Stimulated activated CD4-positive, alpha-beta T cell treated with anti-CD3 and anti-CD28 coated beads, TNF-alpha, amount 100 ng/mL, for 24 hours (primary cell): ENCODE results near the gene WDR93.

Experiments used
- DNase-seq, 3 experiments: peaks; one replicate each; pipeline ENCODE4 v3.0.0-alpha.2; 2020; ENCODE audit warnings: low read depth in 3 of 3

The WDR93 gene

GRCh38 chr15:89690276-89691218 is at the start of gene WDR93, which contains the start of gene PEX11A:
Gene WDR93 (plus strand): TSS chr15:89690811. CDS start chr15:89701747, 10,936 bp downstream.
Gene PEX11A (minus strand): TSS chr15:89690754. CDS start chr15:89690632, 122 bp downstream.
- DNase-seq: peak; percentile 57 to 78 (median 64)

DNA sequence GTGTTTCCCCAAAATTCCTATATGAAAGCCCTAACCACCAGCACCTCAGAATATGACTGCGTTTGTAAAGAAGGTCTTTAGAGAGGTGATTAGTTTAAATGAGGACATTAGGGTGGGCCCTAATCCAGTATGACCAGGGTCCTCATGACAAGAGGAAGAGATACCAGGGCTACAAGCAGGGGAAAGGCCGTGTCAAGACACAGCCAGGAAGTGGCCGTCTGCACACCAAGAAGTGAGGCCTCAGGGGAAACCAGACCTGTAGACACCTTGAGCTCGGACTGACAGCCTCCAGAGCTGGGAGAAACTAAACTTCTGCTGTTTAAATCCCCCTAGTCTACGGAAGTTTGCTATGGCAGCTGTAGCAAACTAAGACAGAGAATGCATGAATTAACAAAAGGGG is 49.6 kb upstream of the WDR93 start:
- no peak for DNase-seq

DNA sequence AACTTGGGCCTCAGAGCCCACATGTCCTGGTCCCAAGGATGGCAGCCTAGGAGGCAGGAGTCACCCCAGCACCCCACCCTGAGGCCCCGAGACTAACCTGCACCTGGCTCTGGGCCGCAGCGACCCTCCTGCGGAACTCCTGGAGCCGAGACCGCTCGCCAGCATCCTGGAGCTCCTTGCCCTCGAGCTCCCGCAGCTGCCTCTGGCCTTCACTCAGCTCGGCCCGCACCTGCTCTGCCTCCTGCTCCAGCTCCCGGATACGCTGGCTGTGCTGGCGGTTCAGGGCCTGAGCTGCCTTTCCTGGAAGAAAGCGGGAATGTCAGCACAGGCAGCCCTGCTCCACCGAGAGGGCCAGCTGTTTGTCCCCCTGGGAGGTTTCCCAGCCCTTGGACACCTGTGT is 48.5 kb upstream of the WDR93 start:
- DNase-seq: no peak

DNA sequence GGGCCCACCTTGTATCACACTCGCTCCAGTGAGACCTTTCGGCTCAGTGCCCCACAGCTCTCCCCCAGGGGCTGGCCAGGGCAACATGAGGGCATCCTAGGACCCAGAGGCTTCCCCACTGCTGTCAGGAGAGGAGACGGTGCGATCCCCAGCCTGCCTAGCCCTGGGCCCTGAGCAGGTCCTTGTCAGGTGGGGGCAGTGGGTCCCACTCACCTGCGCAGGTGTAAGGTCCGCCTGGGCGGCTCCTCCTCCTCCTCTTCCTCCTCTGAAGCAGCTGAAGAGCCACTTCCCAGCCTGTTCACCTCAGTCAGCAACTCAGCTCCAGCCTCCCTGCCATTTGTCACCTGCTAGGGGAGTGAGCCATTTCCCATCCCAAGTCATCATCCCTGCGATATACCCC is 44.9 kb upstream of the WDR93 start:
- no peak for DNase-seq

DNA sequence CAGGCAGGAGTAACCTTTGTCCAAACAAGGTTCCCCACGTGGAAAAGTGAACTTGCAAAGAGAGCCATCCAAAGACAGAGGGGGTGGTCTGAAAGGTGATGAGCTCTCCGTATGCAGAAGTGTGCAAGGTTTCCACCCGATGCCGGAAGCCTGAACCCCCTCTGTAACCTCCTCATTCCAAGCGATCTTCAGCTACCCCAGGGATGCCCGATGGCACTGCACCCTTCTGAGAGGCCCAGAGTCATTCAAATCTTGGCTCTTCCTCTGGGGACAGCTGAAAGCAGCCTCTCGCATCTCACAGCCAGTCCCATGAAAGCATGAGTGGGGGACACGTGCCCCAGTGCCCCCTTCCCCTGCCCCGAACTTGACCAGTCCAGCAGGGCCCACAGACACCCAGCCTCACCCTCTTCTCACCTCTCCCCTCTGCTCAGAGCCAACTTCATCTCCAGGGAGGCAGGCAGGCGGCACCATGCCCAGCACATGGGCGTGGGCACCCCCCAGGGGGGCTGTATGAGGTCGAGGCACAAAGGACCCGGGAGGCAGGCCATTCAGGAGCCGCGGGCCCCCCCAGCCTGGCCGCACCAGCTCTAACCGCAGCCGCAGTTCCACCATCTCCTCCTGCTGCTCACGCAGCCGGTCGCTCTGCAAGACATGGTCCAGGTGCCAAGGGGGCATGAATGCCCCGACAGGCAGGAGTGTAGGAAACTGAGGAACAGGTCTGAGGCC is 44.0 kb upstream of the WDR93 start:
- no peak for DNase-seq

DNA sequence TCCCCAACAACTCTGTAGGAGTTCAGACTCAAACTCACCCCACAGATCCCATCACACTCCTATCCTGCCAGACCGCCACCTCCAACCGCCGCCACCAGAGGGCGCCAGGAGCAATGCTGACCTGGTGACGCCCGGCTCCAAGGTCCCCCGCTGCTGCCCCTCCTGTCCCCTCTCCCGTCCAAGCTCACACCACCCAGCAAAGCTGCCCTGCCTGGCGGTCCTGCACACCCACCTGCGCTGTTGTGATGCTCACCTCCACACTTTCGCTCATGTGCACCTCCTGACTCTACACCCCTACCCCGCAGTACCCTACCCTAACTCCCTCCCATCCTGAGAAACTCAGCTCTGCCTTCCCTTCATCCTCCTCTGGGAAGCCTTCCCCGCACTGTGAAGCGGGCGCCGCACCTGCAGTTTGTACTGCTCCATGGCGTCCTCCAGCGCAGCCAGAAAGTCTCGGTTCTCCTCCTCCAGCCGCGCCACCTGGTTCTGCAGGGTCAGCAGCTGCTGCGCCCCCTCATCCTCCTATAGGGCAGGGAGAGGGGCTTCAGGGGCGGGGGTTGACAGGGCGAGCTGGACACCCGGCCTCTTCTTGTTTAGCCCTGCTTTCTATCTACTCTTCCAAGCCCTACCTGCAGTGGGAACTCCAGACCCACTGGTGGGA is 43.3 kb upstream of the WDR93 start:
- peak; percentile 22 to 73 (median 38) for DNase-seq

DNA sequence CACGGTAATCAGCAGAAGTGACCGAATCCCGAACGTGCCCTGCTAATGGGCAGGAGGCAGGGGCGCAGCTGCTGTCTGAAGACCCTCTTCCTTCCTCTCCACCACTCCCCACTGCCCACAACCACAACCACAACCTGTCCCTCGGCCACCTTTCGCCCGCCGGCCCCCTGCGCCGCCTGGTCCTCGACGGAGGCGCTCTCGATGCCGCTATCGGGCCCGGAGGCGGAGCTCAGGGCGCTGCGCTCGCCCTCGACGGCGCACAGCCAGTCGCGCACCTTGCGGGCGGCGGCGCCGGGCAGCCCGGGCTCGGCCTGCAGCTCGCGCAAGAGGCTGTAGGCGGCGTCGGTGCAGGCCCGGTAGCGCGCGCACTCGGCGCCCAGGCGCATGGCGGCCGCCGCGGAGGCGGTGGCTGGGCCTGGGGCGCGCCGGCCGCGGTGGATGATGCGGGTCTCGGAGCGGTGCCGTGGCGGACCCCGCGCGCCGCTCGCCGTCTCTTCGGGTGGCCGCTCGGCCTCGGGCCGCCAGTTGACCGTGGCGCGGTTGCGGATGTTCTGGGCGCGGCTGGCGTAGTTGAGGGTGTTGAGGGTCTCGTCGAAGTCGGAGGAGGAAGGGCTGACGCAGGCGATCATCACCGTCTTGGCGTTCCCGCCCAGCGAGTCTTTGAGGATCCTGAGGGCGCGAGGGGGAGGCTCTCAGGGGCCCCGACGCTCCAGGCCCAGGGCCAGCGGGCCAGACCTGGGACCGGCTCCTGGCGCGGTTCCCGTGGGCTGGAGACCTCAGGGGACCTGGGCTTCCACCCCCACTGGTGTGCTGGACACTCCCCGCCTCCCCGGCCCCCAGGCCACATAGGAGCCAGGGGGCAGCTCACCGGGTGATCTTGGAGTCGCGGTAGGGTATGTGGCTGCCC is 42.3 kb upstream of the WDR93 start:
- no peak for DNase-seq

- no peak for DNase-seq
Measured at GRCh38 chr15:89649013-89649625, 41.5 kb upstream of the WDR93 start.

DNA sequence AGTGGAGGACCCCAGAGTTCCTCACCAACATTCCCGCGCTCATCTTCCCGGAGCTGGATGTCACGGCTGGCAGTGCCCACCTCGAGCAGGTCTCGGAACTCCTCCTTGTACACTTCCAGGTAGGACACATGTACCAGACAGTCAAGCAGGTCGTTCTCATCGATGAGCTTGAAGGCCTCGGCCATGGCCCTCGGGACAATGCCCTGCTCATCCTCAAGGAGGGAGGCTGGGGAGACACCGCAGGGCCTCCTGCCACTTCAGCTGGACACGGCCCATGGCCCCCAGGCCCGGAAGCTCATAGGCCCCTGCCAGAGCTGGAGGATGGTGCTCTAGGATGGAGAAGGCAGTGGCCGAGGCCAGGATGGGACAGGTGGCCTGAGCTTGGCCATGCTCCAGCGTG is 40.9 kb upstream of the WDR93 start:
- DNase-seq: no peak

- no peak for DNase-seq
Measured at GRCh38 chr15:89652131-89652530, 38.5 kb upstream of the WDR93 start.

GRCh38 chr15:89652666-89653065 is 37.9 kb upstream of the WDR93 start:
- DNase-seq: no peak

- DNase-seq: no peak
Measured at GRCh38 chr15:89653578-89653977, 37.0 kb upstream of the WDR93 start.

DNA sequence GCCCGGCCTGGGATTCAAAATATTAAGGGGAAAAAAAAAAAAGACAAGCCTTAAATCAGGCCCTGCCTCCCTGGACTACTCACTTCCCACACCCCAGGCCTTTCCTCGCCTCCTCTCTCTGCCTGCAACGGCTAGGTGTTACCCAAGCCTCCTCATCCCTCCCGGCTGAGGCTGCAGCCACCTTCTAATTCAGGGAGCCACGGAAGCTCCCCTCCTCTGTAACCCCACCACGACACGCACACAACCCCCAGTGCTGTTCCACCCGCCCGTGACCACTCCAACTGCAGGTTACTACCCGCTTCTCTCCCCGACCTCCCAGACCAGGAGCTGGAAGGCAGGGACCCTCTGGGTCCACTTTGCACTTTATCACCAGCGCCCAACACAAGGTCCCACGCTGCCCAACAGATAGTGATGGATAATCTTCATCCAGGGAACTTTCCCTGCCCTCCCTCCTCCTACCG is 36.3 kb upstream of the WDR93 start:
- no peak for DNase-seq

GRCh38 chr15:89654847-89655805 is 35.5 kb upstream of the WDR93 start, which contains the start of gene KIF7:
Gene KIF7 (minus strand): TSS chr15:89655467. CDS start chr15:89652930, 2,537 bp downstream.
- peak in 1 of 3 experiments; percentile 27 for DNase-seq

DNA sequence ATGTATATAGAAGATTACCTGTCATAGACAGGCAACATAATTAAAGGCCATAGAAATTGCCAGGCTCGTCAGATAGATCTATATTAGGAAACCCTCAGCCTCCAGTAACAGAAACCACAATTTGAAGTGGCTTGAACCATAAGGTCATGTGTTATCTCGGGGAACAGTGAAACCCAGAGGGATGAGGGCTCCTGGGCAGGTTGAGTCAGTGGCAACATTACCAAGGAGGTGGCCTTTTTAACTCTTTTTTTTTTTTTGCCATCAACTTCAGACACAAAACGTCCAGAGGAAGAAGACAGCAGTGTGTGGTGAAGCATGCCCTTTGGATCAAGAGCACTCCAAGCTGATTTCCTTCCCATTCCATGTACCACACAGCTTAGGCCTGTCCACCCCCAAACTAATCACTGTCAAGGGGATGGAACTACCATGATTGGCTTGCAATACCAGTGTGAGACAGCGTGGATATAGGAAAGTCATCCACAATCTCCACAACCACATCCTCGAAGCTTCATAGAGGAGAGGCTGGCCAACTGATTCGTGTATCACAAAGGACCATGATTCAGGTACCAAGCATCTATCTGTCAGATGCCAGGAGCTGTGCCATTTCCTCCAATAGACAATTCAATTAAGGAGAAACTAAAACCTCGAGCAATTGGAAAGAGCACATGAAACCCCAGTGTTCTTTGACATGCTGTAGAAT is 34.3 kb upstream of the WDR93 start:
- DNase-seq: no peak

GRCh38 chr15:89657686-89658200 is 32.9 kb upstream of the WDR93 start:
- DNase-seq: no peak

DNA sequence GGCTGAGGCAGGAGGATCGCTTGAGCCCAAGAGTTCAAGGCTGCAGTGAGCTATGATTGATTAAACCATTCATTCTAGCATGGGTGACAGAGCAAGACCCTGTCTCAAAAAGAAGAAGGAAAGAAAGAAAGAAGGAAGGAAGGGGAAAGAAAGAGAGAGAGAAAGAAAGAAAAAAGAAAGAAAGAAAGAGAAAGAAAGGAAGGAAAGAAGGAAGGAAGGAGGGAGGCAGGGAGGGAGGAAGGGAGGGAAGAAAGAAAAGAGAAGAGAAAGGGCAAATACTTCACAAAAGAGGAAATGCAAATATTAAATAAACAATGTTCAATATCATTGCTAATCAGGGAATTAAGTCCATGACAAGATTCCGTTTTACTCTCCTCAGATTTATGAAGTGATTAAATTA is 31.3 kb upstream of the WDR93 start:
- DNase-seq: no peak

DNA sequence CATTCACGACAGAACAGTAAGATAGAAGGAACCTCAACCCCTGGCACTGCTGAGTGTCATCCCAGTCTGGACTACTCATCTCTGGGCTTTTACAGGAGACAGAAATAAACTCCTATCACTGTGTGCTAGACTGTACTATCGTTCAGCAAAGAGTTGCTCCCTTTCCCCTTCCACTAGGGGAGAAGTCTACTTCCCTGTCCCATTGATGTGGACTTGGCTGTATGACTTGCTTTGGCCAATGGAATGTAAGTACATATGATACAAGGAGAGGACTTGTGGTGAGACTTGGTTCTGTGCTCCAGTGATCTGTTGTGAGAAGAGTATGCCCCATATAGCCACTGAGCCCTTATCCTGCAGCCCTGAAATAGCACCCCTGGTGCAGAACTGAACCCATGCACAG is 30.1 kb upstream of the WDR93 start:
- no peak for DNase-seq
